ENCODE results near the gene CES5A. TPM values are rescaled to one million over a fixed set of nuclear protein-coding genes. Genes with fewer than 3 reads are reported as not detected.
"Not testable (repeated sequence)": the region's sequence is repeated elsewhere in the genome, so short reads cannot be mapped to it uniquely, and the experiment has no call there.

CES5A gene
- total and polyA plus RNA-seq, 2 experiments from 2014 or later, result not detected

DNA sequence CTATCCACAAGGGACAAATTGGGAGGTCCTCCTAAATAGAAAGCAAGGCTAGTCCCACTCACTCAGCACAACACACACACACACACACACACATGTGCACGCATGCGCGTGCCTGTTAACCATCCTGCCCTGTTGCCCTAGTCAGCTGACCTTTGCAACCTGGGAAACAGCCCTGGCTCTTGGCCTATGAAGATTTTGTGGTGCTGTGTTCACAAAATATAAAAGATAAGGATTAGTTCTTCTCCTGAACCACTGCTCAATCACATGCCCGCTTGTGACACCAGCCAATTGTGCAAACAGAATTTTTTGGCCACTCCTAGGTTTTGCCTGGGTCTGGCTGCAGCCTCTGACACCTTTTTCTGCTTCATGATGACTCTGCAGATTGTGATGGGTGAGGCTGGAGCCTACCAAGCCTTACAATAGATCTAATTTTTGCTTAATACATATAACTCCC lies 39.0 kb downstream of the CES5A start:
- Histone ChIP-seq H3K9me3 (ENCODE audit: low read depth) (no peaks in the 10 kb centered on the region), H3K9ac (no peak overlapping the region), H3F3A (ENCODE audit: insufficient read depth) (no peaks in the 10 kb centered on the region), H3K4me3 (no peak overlapping the region), H3K27me3 (replicated peaks; ENCODE audit: insufficient read depth) (no peaks in the 10 kb centered on the region), H3K36me3 (ENCODE audit: low read depth) (no peaks in the 10 kb centered on the region), H3K79me2 (ENCODE audit: insufficient read depth) (no peaks in the 10 kb centered on the region), H3K4me1 (ENCODE audit: insufficient read depth) (no peaks in the 10 kb centered on the region), H4K20me1 (ENCODE audit: insufficient read depth) (no peaks in the 10 kb centered on the region), H3K9me2 (ENCODE audit: insufficient read depth) (no peaks in the 10 kb centered on the region), H3K27ac (no peak overlapping the region), H3K4me2 (ENCODE audit: unreplicated experiment) (no peak overlapping the region), H2AFZ (no peak overlapping the region)
- no peak for DNase-seq
- WGBS, 2 experiments (ENCODE audit: low coverage in 1 of 2, low lambda C conversion rate in 2 of 2, missing lambda C conversion rate in 2 of 2), result 21% methylated on average over 4 of the region's 4 CpGs
- no peak for TF ChIP-seq EZH2phosphoT487 (IDR thresholded peaks at IDR 0.05; ENCODE audit: insufficient read depth, low read depth)
- TF ChIP-seq EZH2 (IDR thresholded peaks at IDR 0.05; ENCODE audit: insufficient read depth, poor library complexity, severe bottlenecking), result no peak
- in situ Hi-C loops (cut with MboI), result no loop called here

DNA sequence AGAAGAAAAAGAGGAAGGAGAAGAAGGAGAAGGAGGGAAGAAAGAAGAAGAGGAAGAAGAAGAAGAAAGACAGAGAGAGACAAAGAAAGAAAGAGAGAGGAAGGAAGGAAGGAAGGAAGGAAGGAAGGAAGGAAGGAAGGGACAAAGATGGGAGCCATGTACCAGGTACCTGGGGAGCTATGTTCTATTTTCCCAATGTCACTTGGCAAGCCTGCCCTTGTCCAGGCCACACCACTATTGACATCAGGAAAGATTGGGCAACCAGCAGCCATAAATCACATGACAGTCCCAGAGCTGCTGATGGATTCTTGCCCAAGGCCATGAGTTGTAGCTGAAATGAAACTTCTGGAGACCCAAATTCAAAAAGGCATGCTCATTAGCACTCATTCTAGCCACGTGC lies 39.6 kb downstream of the CES5A start:
- 5 to 6% methylated on average over 1 of the region's 1 CpG for WGBS, 2 experiments (ENCODE audit: low coverage in 1 of 2, low lambda C conversion rate in 2 of 2, missing lambda C conversion rate in 2 of 2)
- Histone ChIP-seq H3F3A (ENCODE audit: insufficient read depth) (no peaks in the 10 kb centered on the region), H3K27me3 (replicated peaks; ENCODE audit: insufficient read depth) (no peaks in the 10 kb centered on the region), H3K36me3 (ENCODE audit: low read depth) (no peaks in the 10 kb centered on the region), H4K20me1 (ENCODE audit: insufficient read depth) (no peaks in the 10 kb centered on the region), H3K9me3 (ENCODE audit: low read depth) (no peaks in the 10 kb centered on the region), H3K4me3 (no peak overlapping the region), H3K4me2 (ENCODE audit: unreplicated experiment) (no peak overlapping the region), H3K9ac (no peak overlapping the region), H3K27ac (no peak overlapping the region), H3K9me2 (ENCODE audit: insufficient read depth) (no peaks in the 10 kb centered on the region), H3K4me1 (ENCODE audit: insufficient read depth) (no peaks in the 10 kb centered on the region), H2AFZ (no peak overlapping the region), H3K79me2 (ENCODE audit: insufficient read depth) (no peaks in the 10 kb centered on the region)
- TF ChIP-seq EZH2phosphoT487 (IDR thresholded peaks at IDR 0.05; ENCODE audit: insufficient read depth, low read depth), result no peak
- TF ChIP-seq EZH2 (IDR thresholded peaks at IDR 0.05; ENCODE audit: insufficient read depth, poor library complexity, severe bottlenecking), result no peak
- no peak for DNase-seq
- in situ Hi-C loops (cut with MboI), result no loop called here

DNA sequence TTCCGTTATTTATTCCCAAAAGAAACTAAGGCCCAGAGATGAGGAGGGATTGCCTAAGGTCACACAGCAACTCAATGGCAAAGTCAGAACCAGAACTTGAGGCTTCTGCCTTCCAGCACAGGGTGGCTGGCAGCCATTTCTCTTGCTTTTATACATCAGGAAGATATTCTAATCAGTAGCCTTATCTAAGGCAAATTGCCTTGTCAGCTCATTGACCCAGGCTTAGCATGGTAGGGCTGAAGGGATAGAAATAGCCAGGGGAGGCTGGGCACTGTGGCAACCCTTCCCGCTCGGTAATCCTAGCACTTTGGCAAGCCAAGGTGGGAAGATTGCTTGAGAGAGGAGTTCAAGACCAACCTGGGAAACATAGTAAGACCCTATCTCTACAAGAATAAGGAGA lies 40.0 kb downstream of the CES5A start:
- 73 to 90% methylated on average over 3 of the region's 3 CpGs for WGBS, 2 experiments (ENCODE audit: low coverage in 1 of 2, low lambda C conversion rate in 2 of 2, missing lambda C conversion rate in 2 of 2)
- H3K79me2 ChIP-seq (ENCODE audit: insufficient read depth); DNase-seq; H3K9me3 ChIP-seq (ENCODE audit: low read depth); H3K4me1 ChIP-seq (ENCODE audit: insufficient read depth); H4K20me1 ChIP-seq (ENCODE audit: insufficient read depth); H3K27ac ChIP-seq; H3K9me2 ChIP-seq (ENCODE audit: insufficient read depth); H3K9ac ChIP-seq; H3K4me2 ChIP-seq (ENCODE audit: unreplicated experiment); H3F3A ChIP-seq (ENCODE audit: insufficient read depth); in situ Hi-C loops (cut with MboI); H3K27me3 ChIP-seq (replicated peaks; ENCODE audit: insufficient read depth); H2AFZ ChIP-seq; H3K36me3 ChIP-seq (ENCODE audit: low read depth); H3K4me3 ChIP-seq: not testable (repeated sequence)

DNA sequence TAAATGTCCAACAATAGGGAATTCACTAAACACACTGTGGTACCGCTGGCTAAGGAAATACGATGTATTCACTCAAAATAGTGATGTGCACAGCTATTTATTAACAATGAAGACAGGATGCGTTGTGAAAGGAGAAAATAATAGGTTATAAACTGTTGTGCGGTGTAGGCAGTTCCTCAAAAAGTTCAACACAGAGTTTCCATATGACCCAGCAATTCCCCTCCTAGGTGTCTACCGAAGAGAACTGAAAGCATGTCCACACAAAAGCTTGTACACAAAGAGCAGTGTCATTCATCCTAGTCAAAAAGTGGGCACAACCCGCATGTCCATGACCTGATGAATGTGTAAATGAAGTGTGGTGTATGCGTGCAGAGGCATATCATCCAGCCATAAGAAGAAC lies 41.1 kb downstream of the CES5A start:
- Histone ChIP-seq H3K9me3 (ENCODE audit: low read depth) (no peaks in the 10 kb centered on the region), H3K27ac (no peak overlapping the region), H3F3A (ENCODE audit: insufficient read depth) (no peaks in the 10 kb centered on the region), H3K4me2 (ENCODE audit: unreplicated experiment) (no peak overlapping the region), H3K9me2 (ENCODE audit: insufficient read depth) (no peaks in the 10 kb centered on the region), H3K4me1 (ENCODE audit: insufficient read depth) (no peaks in the 10 kb centered on the region), H2AFZ (no peak overlapping the region), H3K36me3 (ENCODE audit: low read depth) (no peaks in the 10 kb centered on the region), H4K20me1 (ENCODE audit: insufficient read depth) (no peaks in the 10 kb centered on the region), H3K4me3 (no peak overlapping the region), H3K79me2 (ENCODE audit: insufficient read depth) (no peaks in the 10 kb centered on the region), H3K9ac (no peak overlapping the region), H3K27me3 (replicated peaks; ENCODE audit: insufficient read depth) (no peaks in the 10 kb centered on the region)
- in situ Hi-C loops (cut with MboI), result loop anchor here (5.0 kb wide), 1 partner anchor 72 kb away; no protein-coding TSS in a partner anchor
- TF ChIP-seq EZH2 (IDR thresholded peaks at IDR 0.05; ENCODE audit: insufficient read depth, poor library complexity, severe bottlenecking), result no peak
- TF ChIP-seq EZH2phosphoT487 (IDR thresholded peaks at IDR 0.05; ENCODE audit: insufficient read depth, low read depth), result no peak
- DNase-seq, result no peak
- 66 to 68% methylated on average over 7 of the region's 7 CpGs for whole genome bisulfite sequencing, 2 experiments (ENCODE audit: low coverage in 1 of 2, low lambda C conversion rate in 2 of 2, missing lambda C conversion rate in 2 of 2)
